HG02678 (cell line): ENCODE data around the gene RUBCNL.
"Not testable (repeated sequence)": the region's sequence is repeated elsewhere in the genome, so short reads cannot be mapped to it uniquely, and the experiment has no call there.

Experiments
- ATAC-seq: cut with Tn5 transposase; IDR thresholded peaks from one replicate; pipeline ENCODE4 v1.9.1; 2021; ENCODE audit warnings: mild to moderate bottlenecking, moderate library complexity; ENCODE audit not compliant: unreplicated experiment

RUBCNL gene

DNA sequence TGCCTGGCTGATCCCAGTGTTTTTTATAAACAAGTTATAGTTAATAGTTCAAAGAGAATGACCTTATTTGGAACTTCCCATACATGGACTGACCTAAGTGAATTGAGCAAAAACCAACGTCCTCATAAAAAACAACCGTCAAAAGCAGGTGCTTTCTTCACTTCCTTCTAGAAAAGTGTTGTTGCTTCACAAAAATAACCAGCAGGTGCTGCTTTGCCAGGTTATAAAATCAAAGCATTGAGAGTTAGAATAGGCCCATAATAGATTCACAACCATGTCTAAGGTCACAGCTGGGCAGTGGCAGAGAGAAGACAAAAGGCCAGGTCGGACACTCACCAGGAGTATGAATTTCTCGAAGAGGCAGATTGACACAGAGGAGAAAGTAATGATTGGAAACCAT is 9.5 kb downstream of the RUBCNL start:
- peak; percentile 52 for ATAC-seq

DNA sequence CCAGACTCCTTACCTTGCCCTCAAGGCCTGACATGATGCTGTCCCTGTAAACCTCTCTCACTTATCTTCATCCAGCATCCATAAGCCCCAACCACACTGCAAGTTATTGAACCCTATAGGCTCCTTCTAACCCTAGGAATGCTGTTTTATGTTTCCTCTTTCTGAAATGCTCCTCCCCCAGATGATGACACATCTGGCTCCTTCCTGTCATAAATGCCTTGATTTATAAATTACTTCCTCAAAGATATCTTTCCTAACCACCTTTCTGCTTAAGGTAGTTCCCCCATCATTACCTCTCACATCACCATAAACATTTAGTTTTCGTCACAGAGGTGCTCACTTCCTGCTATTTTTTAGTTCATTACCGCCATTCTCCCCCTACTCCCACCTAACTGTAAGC is 12.3 kb downstream of the RUBCNL start:
- no peak for ATAC-seq

DNA sequence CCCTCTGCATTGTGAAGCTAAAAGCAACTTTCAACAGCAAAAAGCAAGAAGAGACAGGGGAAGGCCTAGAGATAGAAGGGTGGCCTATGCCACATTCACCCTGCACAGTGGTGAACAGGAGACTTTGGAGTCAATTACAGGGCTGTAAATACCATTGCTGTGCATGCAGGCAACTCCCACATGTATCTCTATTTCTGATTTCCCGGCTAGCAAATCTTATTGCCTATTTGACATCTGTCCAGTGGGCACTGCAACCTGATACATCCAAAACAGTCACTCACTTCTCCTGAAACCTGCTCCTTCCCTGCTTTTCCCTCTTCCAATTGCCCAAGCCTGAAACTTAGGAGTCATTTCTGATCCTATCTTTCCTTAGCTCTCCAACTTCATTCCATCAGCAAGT is 13.4 kb downstream of the RUBCNL start:
- ATAC-seq: no peak

DNA sequence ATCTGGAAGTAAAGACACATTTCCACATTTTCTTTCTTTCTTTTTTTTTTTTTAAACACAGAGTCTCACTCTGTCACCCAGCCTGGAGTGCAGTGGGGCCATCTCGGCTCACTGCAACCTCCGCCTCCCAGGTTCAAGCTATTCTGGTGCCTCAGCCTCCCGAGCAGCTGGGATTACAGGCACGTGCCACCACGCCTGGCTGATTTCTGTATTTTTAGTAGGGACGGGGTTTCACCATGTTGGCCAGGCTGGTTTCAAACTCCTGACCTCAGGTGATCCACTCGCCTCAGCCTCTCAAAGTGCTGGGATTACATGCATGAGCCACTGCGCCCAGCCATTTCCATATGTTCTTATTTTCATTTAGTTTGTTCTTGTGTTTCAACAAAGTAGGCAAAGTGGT is 14.1 kb downstream of the RUBCNL start:
- ATAC-seq: not testable (repeated sequence)

DNA sequence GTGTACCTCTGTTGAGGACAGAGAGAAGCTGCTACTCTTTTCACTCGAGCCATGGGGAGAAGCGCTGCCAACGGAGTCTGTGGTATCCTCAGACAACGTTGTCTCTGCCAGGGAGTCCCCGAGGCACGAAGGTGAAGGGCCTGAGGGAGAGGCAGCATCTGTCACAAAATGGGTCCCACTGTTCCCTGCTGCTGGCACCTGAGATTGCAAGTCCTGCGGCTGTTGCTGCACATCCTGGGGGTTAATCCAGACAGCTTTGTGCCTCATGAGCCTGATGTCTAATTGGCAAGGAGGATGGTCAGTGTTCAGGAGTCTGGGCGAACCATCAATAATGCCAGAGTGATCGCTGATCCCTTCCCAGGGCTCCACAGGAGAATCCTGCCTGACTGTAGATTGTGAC is 15.0 kb downstream of the RUBCNL start:
- no peak for ATAC-seq

DNA sequence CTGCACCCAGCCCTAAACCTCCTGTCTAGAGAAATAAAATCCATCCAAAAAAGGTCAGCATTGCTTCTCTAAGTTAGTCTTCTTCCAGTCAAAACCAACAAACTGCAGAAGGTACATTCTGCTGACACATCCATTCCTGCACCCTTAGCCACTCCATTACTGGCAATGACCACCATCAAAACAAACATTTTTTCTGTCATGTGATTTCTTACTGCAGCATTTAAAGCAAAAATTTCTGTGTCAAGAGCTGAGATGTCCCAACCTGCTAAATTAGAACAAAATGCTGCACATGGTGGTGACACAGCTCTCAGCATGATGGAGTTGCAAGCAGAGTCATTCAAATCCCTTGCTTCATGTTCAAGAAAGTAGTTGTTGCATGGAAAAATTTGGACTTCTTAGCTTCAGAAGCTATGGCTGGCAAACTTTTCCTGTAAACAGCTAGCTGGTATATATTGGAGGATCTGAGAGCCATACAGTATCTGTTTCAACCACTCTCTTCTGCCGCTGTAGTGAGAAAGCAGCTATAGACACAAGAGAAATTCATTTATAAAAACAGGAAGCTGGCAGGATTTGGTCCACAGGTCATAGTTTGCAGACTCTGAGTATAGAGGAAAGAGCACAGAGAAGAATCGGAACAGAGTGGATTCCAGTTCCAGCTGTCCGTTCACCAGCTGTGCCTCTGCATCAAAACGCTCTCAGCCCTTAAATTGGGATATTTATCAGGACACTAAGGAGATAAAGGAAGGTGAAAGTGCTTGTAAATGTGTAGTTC is 17.4 kb downstream of the RUBCNL start:
- ATAC-seq: peak; percentile 81

DNA sequence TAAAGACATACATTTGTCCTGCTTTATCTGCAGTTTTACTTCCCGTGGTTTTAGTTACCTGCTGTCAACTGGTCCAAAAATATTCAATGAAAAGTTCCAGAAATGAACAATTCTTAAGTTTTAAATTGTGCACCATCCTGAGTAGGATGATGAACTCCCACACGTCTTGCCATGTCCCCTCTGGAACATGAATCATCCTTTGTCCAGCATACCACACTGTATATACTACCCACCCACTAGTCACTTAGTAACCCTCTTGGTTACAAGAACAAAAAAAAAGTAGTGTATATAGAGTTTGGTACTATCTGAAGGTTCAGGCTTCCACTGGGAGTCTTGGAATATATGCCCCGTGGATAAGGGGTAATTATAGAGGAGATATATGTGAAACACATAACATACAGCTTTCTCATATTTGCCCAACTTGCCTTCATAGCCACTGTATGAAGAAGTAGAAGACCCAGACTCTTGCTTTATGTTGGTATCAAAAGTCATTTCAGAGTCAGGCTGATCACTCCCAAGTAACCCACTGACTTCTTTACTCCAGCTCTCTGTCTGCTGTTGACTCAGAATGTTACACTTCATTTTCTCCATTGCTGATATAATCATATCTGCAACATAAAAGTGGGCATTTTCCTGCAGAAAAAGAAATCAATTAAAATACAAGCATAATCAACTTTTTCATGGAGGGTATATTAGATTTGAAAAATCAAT is 19.3 kb downstream of the RUBCNL start:
- no peak for ATAC-seq

DNA sequence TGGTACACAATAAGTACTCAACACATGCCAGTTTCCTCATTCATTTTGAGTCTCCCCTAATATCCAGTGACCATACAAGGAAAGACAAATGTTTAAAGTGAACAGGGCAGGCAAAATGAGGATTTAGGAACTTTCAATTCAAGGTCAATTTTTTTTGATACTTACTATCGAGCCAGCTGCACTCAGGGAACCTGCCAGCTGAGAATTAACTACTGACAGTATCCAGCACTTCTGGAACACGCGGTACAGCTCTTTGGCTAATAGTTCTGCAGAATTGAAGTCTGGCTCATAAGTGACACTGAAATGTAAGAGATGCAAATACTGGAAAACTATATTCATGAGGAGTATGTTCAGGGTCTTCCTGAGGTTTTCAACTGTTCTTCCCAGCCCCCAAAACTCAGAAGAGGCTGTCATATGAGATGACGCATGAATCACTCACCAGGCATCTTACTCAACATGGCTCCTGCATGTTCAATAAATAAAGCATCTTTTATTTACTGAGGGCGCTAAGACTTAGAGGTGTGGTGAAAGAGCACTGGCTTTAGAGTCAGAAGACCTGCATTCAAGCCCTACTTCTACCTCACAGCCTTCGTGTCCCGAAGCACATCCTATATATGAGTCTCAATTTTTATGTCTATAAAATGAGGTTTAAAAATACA is 25.6 kb downstream of the RUBCNL start:
- no peak for ATAC-seq

DNA sequence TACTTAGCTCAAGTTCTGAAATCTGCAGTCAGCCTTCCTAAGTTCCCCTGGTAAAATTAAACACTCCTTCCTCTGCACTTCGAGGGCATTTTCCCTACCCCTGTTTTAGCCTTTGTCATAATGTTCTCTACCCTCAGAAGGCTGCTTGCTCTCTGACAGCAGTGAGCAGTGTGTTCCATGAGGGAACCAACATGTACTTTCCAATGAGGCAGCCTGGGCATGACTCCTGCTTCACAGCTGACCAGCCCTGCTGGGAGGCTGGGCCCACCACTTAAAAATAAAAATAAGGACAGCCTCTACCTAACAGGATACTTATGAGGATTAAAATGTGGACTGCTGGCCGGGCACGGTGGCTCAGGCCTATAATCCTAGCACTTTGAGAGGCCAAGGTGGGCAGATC is 26.4 kb downstream of the RUBCNL start:
- no peak for ATAC-seq

DNA sequence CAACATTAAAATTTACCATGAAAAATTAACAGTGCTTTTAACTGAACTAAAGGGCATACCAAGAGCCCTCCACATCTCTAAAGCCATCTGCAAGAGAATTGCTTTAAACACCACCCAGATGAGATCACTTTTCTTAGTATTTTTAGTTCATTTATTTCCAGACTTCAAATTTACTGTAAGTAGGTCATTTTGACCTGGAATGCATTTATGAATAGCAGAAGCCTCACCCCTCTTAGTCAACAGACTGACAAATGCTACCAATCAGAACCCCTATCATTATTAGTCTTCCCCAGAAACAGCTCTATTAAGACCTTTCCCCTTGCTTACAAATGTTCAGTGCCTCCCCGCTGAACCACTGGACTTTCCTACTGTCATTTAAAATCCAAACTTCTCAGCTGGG is 27.3 kb downstream of the RUBCNL start:
- ATAC-seq: no peak

DNA sequence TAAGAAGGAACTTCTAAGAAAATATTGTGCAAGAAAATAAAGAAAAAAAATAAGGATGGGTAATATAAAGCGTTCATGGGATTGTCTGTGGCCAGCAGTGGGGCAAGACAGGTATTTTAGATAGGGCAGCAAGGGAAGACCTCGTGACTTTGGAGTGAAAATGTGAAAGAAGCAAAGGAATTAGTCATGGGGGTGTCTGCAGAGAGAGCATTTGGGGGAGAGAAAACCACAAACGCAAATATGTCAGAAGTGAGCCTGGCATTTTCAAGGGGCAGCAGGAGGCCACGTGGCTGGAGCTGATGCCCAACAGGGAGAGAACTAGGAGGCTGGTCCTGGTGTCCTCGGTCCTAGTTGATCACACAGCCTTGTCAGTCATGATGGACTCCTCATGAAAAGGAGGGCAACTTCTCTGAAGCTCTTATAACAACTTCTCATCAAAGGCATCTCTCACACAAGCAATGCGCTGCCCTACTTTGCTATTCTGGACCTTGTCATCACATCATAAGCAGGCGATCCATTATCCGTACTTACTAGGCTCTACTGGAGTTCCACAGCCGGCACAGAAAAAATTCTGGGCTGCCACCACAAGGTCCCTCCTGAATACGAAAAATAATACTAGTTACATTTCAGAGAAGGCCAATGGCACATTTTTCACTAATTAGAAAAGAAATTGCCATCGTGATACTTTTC is 31.0 kb downstream of the RUBCNL start:
- ATAC-seq: no peak

DNA sequence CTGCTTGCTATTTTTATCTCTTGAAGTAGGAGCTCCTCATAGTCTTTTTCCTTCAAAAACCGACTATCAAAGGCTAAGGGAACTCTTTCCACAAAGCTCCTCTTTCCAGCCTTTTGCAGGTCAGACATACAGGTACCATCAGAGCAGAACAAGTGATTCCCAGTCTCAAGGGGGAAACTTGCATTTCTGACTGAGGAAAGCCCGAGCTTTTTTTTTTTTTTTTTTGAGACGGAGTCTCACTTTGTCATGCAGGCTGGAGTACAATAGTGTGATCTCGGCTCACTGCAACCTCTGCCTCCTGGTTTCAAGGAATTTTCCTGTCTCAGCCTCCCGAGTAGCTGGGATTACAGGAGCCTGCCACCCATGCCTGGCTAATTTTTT is 32.0 kb downstream of the RUBCNL start:
- ATAC-seq: no peak

DNA sequence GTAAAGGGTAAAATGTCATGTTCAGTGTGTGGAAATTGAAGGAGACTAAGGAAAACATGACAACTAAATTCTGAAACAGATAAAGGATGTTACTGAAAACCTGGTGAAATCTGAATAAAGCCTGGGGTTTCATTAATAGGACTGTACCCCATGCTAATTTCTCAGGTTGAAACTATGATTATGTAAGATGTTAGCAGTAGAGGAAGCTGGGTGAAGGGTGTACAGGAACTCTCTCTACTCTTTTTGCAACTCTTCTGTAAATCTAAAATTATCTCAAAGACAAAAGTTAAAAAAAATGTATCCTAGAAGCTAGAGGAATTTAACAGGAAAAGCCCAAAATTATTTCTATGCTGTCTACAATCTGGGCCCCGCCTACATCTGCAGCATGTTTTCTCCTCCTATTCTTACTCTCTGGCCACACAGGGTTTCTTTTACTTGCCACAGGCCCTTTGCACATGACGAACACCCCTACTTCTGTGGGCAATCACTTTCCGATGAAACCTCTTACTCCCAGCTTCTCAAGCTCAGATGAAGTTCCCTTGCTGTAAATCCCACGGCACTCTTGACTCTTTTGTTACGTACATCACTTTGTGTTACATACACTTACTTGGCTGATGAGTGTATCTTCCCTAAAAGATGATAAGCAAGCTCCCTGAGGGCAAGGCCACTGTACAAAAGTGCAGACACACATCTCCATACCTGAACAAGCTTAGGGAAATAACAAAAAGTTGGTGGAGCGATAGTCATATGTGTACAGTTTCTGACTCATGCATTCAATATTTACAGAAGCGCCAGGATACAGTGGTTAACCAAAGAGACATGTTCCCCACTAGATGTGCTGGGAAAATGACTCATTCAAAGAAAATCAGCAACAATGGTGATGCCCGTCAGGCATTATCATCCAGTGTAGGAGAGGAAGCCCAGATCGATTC is 32.6 kb downstream of the RUBCNL start:
- ATAC-seq: no peak

DNA sequence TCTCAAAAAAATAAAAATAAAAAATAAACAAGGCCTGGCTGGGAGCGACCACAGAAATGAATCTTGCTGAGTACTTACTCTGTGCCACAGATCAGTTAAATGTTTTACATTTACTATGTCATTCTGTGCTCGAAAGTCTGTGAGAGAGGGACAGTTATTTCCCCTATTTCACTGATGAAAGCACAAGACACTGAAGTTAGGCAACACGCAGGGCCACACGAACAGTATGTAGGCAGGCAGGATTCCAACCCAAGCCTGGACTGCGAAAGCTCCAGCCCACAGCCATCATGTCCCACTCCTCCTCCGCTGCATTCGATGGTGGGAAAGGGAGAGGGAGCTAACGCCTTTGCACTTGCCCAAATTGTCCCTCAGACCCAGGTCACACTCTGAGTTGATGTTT is 34.2 kb downstream of the RUBCNL start:
- ATAC-seq: no peak

DNA sequence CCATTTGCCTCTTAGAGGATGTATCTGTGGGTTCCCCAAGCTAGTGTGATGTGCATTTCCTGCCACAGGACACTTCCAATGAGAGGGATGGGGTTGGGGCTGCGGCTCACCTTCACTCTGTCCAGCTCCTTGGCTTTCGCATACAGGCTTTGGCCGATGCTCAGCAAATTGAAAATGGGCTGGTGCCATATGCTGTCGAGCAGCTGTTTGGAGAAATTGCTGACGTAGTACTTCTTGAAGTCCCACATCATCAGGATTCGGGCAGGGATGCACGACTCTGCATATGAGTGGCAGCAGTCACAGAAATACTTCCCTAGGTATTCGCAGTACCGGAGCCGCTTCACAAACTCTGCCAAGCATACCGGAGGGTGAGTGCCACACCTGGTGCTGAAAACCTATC is 37.0 kb downstream of the RUBCNL start:
- ATAC-seq: no peak

DNA sequence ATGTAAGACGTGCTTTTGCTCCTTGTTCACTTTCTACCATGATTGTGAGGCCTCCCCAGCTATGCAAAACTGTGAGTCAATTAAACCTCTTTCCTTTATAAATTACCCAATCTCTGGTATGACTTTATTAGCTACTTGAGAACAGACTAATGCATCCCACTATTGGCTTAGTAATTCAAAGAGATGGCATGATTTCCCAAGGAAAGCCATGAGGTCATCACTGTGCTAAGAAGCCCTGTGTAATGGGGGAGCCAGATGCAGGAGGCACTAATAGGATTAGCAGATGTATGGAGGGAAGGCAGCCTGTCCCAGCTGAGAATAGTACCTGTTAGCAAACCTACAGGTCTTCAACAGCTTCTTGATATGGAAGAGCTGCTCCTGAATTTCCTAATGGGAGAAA is 38.1 kb downstream of the RUBCNL start:
- no peak for ATAC-seq

DNA sequence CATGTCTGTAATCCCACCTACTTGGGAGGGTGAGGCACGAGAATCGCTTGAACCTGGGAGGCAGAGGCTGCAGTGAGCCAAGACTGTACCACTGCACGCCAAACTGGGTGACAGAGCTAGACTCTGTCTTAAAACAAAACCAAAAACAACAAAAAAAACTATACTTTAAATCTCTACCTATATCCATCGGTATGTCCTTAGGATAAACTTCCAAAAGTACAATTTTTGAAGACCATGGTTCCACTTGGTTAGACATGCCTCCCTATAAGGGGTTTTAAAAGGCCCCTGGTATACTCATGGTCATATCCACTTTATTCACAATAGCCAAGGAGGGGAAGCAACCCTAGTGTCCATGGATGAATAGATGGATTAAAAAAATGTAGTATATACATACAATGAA is 39.8 kb downstream of the RUBCNL start:
- ATAC-seq: no peak

DNA sequence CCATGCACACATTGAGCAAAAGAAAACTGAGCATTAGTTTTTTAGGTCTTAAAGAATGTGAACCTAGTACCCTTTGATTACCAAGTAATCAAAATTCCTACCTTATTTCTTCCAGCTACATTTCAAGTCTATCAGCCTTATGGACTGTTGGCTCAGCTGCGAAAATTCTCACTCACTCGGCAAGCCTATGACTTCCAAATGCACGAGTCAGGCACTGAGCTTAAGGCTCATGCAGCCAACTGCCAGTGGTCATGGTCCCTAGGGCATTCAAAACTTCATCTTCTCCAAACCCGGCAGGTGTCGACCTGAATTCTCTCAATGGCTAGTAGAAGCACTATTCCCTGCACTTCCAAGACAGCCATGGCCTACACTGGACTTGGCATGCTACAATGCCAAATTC is 41.2 kb downstream of the RUBCNL start:
- no peak for ATAC-seq

DNA sequence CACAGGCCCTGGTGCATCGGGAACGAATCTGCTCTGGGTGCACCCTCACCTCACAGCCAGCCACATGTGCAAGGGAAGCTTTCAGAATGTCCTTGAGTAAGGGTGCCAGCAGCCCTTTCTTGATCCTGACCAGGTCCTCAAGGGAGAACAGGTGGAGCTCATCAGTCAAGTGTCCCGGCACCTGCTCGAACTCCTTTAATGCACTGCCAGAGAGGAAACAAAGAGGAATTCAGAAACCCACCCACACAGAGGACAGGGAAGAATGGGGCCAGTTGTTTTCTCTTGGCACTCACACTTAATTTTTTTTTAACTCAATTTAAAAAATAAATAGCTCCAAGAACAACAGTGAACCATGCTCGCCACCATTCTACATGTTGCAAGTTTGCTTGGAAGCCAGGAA is 41.7 kb downstream of the RUBCNL start:
- ATAC-seq: no peak

DNA sequence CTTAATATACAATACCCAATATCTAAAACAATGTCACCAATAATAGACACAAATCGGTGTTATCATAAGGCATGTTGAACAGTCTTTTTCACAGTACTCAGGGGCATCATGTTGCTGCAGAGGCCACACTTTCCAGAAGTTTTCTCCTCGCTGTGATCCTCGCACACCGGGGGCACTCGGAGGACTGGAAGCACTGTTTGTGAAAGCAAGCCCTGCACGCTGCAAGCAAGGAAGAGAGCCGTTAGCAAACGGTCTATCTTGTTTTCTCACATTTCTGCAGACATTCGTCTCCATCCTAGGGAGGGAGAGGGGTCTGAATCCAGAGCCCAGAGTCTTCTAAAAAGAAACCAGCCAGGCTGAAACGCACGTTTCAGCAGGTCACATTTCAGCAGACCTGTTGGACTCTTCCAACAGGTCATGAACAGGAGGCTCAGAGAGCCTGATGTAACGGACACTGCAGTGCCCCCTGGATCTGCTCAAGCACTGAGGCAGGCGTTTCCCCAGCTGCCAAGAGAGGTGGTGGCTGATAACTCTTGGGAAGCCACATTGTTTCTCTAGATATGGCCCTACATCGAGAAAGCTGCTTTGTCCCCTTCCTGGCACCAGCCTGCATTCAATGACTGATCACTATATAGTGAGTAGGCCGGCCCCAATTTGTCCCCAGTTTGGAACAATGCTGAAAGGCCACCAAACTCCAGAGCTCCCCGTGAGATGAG is 43.6 kb downstream of the RUBCNL start:
- no peak for ATAC-seq
